ENCODE measurements around the gene LYPD5.
"Not testable (repeated sequence)": the region's sequence is repeated elsewhere in the genome, so short reads cannot be mapped to it uniquely, and the experiment has no call there.

LYPD5 gene

GRCh38 chr19:43806848-43807247, 4.6 kb upstream of the LYPD5 start:
- DNase-seq (ENCODE audit: low spot score): no peak
- H3K27ac ChIP-seq: no peak overlapping the region
- TF ChIP-seq, protein P1, sequence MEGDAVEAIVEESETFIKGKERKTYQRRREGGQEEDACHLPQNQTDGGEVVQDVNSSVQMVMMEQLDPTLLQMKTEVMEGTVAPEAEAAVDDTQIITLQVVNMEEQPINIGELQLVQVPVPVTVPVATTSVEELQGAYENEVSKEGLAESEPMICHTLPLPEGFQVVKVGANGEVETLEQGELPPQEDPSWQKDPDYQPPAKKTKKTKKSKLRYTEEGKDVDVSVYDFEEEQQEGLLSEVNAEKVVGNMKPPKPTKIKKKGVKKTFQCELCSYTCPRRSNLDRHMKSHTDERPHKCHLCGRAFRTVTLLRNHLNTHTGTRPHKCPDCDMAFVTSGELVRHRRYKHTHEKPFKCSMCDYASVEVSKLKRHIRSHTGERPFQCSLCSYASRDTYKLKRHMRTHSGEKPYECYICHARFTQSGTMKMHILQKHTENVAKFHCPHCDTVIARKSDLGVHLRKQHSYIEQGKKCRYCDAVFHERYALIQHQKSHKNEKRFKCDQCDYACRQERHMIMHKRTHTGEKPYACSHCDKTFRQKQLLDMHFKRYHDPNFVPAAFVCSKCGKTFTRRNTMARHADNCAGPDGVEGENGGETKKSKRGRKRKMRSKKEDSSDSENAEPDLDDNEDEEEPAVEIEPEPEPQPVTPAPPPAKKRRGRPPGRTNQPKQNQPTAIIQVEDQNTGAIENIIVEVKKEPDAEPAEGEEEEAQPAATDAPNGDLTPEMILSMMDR (conservative IDR thresholded peaks at IDR 0.05; ENCODE audit: low read depth): no peak
- CTCF ChIA-PET: interaction anchor here (0.6 to 0.7 kb wide), 3 partner anchors 14 to 385 kb away, joined by 3 read pairs; no protein-coding TSS in a partner anchor
- POLR2A ChIA-PET (ENCODE audit: low non-redundant PET): no interaction called here

DNA sequence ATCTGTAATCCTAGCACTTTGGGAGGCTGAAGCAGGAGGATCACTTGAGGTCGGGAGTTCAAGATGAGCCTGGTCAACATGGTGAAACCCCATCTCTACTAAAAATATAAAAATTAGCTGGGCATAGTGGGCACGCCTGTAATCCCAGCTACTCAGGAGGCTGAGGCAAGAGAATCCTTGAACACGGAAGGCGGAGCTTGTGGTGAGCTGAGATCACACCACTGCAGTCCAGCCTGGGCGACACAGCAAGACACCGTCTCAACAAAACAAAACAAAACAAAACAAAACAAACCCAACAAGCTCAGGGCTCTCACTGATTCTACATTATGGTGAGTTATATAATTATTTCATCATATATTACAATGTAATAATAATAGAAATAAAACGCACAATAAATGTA, 4.2 kb upstream of the LYPD5 start:
- DNase-seq (ENCODE audit: low spot score); CTCF ChIA-PET; POLR2A ChIA-PET (ENCODE audit: low non-redundant PET); H3K27ac ChIP-seq: not testable (repeated sequence)

DNA sequence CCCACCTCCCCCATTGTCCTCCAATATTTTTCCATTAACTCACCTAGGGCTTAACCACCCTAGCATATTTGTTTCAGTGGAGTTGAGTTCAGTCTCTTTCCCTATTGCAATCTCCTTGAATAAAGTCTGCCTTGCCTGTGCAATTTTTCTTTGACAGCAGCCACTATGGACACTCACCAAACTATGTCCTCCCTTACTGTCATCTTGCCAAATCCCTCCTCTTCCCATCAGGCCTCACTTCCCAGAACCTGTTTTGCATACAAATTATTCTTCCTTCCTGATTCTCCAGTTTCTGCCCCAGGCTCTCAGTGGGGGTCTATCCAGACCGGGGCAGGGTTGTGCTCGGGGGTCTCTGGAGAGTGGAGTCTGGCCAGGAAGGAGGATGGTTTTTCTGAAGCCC, 2.2 kb upstream of the LYPD5 start:
- CTCF ChIA-PET: no interaction called here
- DNase-seq (ENCODE audit: low spot score): no peak
- TF ChIP-seq, protein P1 (conservative IDR thresholded peaks at IDR 0.05; ENCODE audit: low read depth): no peak
- no peak overlapping the region for H3K27ac ChIP-seq
- POLR2A ChIA-PET (ENCODE audit: low non-redundant PET): no interaction called here

GRCh38 chr19:43799502-43800142, 2.6 kb downstream of the LYPD5 start:
- ChIA-PET POLR2A (ENCODE audit: low non-redundant PET) (interaction anchor here (0.6 kb wide), 2 partner anchors 44 to 239 kb away, joined by 3 to 4 read pairs; partner anchors contain the start of gene SMG9), CTCF (interaction anchor here (0.5 to 1.0 kb wide), 4 partner anchors 10 to 205 kb away, joined by 3 to 6 read pairs (median 4); no protein-coding TSS in a partner anchor)
- H3K27ac ChIP-seq: peak overlapping the region; percentile 88
- DNase-seq (ENCODE audit: low spot score): no peak
- TF ChIP-seq, protein P1 (conservative IDR thresholded peaks at IDR 0.05; ENCODE audit: low read depth): no peak

GRCh38 chr19:43798546-43799409, 3.5 kb downstream of the LYPD5 start:
- peak; percentile 83 for DNase-seq (ENCODE audit: low spot score)
- TF ChIP-seq, protein P1 (conservative IDR thresholded peaks at IDR 0.05; ENCODE audit: low read depth): no peak
- CTCF ChIA-PET: interaction anchor here (0.6 to 0.7 kb wide), 2 partner anchors 34 to 54 kb away, joined by 4 to 5 read pairs; no protein-coding TSS in a partner anchor
- POLR2A ChIA-PET (ENCODE audit: low non-redundant PET): no interaction called here
- peak overlapping the region; percentile 88 for H3K27ac ChIP-seq

- POLR2A ChIA-PET (ENCODE audit: low non-redundant PET): no interaction called here
- TF ChIP-seq, protein P1 (conservative IDR thresholded peaks at IDR 0.05; ENCODE audit: low read depth): no peak
Observed at GRCh38 chr19:43798026-43798545, 4.2 kb downstream of the LYPD5 start.

More at GRCh38 chr19:43798026-43798545, 4.2 kb downstream of the LYPD5 start:
- no peak for DNase-seq (ENCODE audit: low spot score)
- H3K27ac ChIP-seq: peak overlapping the region; percentile 88
- CTCF ChIA-PET: interaction anchor here (0.7 kb wide), 1 partner anchor 33 kb away, joined by 5 read pairs; no protein-coding TSS in a partner anchor

Data from RWPE1 (cell line).